ENCODE results near the gene ERN1.

The ERN1 gene

DNA sequence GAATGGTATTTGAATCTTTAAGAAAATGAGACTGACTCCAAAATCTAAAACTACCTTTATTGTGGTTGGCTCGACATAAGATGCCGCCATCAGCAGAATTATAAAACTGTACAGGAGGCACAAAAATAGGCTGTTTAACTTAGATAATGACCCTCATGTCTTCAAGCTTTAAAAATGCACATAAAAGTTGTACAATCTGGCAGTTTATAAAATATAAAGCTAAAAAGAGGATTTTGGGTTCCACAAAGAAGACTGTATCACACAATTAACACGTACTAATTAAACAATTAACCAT lies 90.9 kb downstream of the ERN1 start:
- TF ChIP-seq EZH2 (IDR thresholded peaks at IDR 0.05; ENCODE audit: borderline replicate concordance, low read depth, low read length, severe bottlenecking), result no peak
- TF ChIP-seq, protein P1, sequence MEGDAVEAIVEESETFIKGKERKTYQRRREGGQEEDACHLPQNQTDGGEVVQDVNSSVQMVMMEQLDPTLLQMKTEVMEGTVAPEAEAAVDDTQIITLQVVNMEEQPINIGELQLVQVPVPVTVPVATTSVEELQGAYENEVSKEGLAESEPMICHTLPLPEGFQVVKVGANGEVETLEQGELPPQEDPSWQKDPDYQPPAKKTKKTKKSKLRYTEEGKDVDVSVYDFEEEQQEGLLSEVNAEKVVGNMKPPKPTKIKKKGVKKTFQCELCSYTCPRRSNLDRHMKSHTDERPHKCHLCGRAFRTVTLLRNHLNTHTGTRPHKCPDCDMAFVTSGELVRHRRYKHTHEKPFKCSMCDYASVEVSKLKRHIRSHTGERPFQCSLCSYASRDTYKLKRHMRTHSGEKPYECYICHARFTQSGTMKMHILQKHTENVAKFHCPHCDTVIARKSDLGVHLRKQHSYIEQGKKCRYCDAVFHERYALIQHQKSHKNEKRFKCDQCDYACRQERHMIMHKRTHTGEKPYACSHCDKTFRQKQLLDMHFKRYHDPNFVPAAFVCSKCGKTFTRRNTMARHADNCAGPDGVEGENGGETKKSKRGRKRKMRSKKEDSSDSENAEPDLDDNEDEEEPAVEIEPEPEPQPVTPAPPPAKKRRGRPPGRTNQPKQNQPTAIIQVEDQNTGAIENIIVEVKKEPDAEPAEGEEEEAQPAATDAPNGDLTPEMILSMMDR (IDR thresholded peaks at IDR 0.05; ENCODE audit: borderline replicate concordance, extremely low read depth, low read length, poor library complexity, severe bottlenecking), result no peak
- no peak for ATAC-seq (ENCODE audit: insufficient read depth, low read depth)
- Histone ChIP-seq H3K27ac (ENCODE audit: low read length) (no peak overlapping the region), H3K9me3 (ENCODE audit: insufficient read depth, low read length, severe bottlenecking) (no peaks in the 10 kb centered on the region), H3K4me2 (ENCODE audit: insufficient read depth, low read length) (no peak overlapping the region), H3K9ac (ENCODE audit: low read depth, low read length) (no peak overlapping the region), H3K79me2 (ENCODE audit: insufficient read depth, low read length) (no peaks in the 10 kb centered on the region), H2AFZ (ENCODE audit: low read depth, low read length) (no peak overlapping the region), H4K20me1 (ENCODE audit: insufficient read depth, low read length) (no peaks in the 10 kb centered on the region), H3K27me3 (ENCODE audit: insufficient read depth, low read length, poor library complexity) (no peaks in the 10 kb centered on the region), H3K4me3 (ENCODE audit: low read depth in 1 of 2, low read length in 2 of 2) (no peak overlapping the region), H3K4me1 (ENCODE audit: insufficient read depth, low read length) (no peaks in the 10 kb centered on the region), H3K36me3 (ENCODE audit: insufficient read depth, low read length) (peaks cover 7% of the 10 kb centered on the region; the same call in 1 of the 2 replicates)
- no peak for DNase-seq

DNA sequence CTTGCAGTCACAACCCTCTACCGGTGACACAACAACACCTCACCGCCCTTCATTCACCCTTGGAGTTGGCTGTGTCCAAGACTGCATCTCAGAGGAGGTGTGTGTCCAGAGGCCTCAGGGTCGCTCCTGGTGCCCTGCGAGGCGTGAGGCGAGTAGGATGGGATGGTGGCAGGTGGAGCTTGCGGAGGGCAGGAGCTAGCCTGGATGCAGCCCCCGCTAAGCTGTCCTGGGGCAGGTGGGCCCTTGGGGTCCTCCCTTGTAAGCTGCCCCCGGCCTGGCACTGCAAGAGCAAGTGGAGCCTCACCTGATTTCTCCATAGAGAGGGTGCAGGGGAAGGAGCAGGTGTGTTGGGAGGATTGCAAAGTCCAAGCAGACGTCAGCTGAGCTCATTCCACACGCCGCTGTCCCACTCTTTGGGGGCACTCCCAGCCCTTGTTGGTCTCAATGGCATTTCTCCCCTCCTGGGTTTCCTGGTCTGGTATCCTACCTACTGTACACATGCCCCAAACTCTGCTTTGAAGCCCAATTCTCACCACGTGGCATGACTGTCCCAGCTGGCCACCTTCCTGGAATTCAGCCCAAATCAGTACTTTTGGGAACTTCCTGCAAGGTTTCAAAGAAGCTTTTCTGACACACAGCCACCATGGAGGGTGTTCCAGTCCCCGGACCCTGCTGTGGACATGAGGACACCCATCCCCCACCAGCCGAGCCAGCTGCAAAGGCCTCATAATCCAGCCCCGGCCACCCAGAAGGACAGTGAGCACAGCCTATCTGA lies 91.4 kb downstream of the ERN1 start:
- Histone ChIP-seq H3K9me3 (ENCODE audit: insufficient read depth, low read length, severe bottlenecking) (no peaks in the 10 kb centered on the region), H3K4me2 (ENCODE audit: insufficient read depth, low read length) (no peak overlapping the region), H3K27ac (ENCODE audit: low read length) (no peak overlapping the region), H4K20me1 (ENCODE audit: insufficient read depth, low read length) (no peaks in the 10 kb centered on the region), H3K4me3 (ENCODE audit: low read depth in 1 of 2, low read length in 2 of 2) (no peak overlapping the region), H3K79me2 (ENCODE audit: insufficient read depth, low read length) (no peaks in the 10 kb centered on the region), H3K36me3 (ENCODE audit: insufficient read depth, low read length) (peaks cover 7% of the 10 kb centered on the region; the same call in 1 of the 2 replicates), H3K27me3 (ENCODE audit: insufficient read depth, low read length, poor library complexity) (no peaks in the 10 kb centered on the region), H2AFZ (ENCODE audit: low read depth, low read length) (no peak overlapping the region), H3K9ac (ENCODE audit: low read depth, low read length) (no peak overlapping the region), H3K4me1 (ENCODE audit: insufficient read depth, low read length) (no peaks in the 10 kb centered on the region)
- no peak for DNase-seq
- no peak for ATAC-seq (ENCODE audit: insufficient read depth, low read depth)
- TF ChIP-seq, protein P1 (IDR thresholded peaks at IDR 0.05; ENCODE audit: borderline replicate concordance, extremely low read depth, low read length, poor library complexity, severe bottlenecking), result no peak
- no peak for TF ChIP-seq EZH2 (IDR thresholded peaks at IDR 0.05; ENCODE audit: borderline replicate concordance, low read depth, low read length, severe bottlenecking)

DNA sequence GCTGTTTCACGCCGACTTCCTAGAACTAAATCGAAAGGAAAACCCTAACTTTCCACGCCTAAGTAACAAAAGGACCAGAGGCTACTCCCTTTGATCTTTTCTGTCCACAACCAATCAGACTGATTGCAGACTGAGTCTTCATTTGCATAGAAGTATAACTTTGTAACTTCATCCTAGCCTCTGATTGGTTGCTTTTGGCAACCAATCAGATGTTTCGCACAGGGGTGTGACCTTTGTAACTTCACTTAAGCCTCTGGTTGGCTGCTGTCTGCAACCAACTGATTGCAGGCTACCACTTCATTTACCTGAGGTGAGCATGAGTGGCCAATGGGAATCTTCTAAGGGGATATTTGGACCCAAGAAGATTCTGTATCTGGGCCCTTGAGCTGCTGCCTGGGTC lies 92.1 kb downstream of the ERN1 start:
- no peaks in the 10 kb centered on the region for H3K9me3 ChIP-seq (ENCODE audit: insufficient read depth, low read length, severe bottlenecking)
- H3K4me3 ChIP-seq (ENCODE audit: low read depth in 1 of 2, low read length in 2 of 2), result no peak overlapping the region
- TF ChIP-seq, protein P1 (IDR thresholded peaks at IDR 0.05; ENCODE audit: borderline replicate concordance, extremely low read depth, low read length, poor library complexity, severe bottlenecking), result no peak
- no peak for TF ChIP-seq EZH2 (IDR thresholded peaks at IDR 0.05; ENCODE audit: borderline replicate concordance, low read depth, low read length, severe bottlenecking)
- DNase-seq (no peak), ATAC-seq (ENCODE audit: insufficient read depth, low read depth) (no peak)
- no peak overlapping the region for H3K9ac ChIP-seq (ENCODE audit: low read depth, low read length)
- no peaks in the 10 kb centered on the region for H3K4me1 ChIP-seq (ENCODE audit: insufficient read depth, low read length)
- no peak overlapping the region for H3K27ac ChIP-seq (ENCODE audit: low read length)
- H3K27me3 ChIP-seq (ENCODE audit: insufficient read depth, low read length, poor library complexity), result no peaks in the 10 kb centered on the region
- H4K20me1 ChIP-seq (ENCODE audit: insufficient read depth, low read length), result no peaks in the 10 kb centered on the region
- no peak overlapping the region for H2AFZ ChIP-seq (ENCODE audit: low read depth, low read length)
- H3K4me2 ChIP-seq (ENCODE audit: insufficient read depth, low read length), result no peak overlapping the region
- H3K79me2 ChIP-seq (ENCODE audit: insufficient read depth, low read length), result no peaks in the 10 kb centered on the region
- H3K36me3 ChIP-seq (ENCODE audit: insufficient read depth, low read length), result no peaks in the 10 kb centered on the region

All from DND-41 (cell line).